Measurements from ENCODE around the gene TAGLN. TPM values are rescaled to one million over a fixed set of nuclear protein-coding genes. Genes with fewer than 3 reads are reported as not detected.

Gene TAGLN
- total RNA-seq, 1 donor from 2014 or later: 470 TPM

Other genes with a start within 250 kb of the TAGLN start
- 13.6 and 17.6 TPM in 2 replicates for gene SIK3, start 100.9 kb upstream of the TAGLN start, total RNA-seq
- 95.4 and 103 TPM in 2 replicates for gene PAFAH1B2, start 55.1 kb upstream of the TAGLN start, total RNA-seq
- gene SIDT2, start 20.6 kb upstream of the TAGLN start, total RNA-seq: 7.1 and 12.2 TPM in 2 replicates
- 19.6 and 29.6 TPM in 2 replicates for gene PCSK7, start 32.7 kb downstream of the TAGLN start, total RNA-seq
- 6.5 and 9.7 TPM in 2 replicates for gene RNF214, start 33.3 kb downstream of the TAGLN start, total RNA-seq
- gene BACE1-AS, start 92.0 kb downstream of the TAGLN start, total RNA-seq: 1.7 and 6.6 TPM in 2 replicates
- 8.7 and 8.9 TPM in 2 replicates for gene BACE1, start 116.9 kb downstream of the TAGLN start, total RNA-seq
- 20.0 and 20.2 TPM in 2 replicates for gene CEP164, start 128.5 kb downstream of the TAGLN start, total RNA-seq

All from epithelial cell of proximal tubule (primary cell).